Lung (tissue), 12 donors: Measurements from ENCODE around the gene ALDH1A1. TPM values are rescaled to one million over a fixed set of nuclear protein-coding genes. Genes with fewer than 3 reads are reported as not detected.

Source experiments
- ATAC-seq: fragments of 200-7000 bp; cut with Tn5 transposase; one replicate; pipeline ENCODE4 v1.9.1; 2020; ENCODE audit warnings: moderate number of reproducible peaks; ENCODE audit not compliant: insufficient read depth, low FRiP score
- DNase-seq, 3 donors: peaks; one replicate each; pipeline ENCODE4 v3.0.0-alpha.2; 2013 to 2017
- H3K27ac ChIP-seq, 2 donors: one replicate each; pipeline ENCODE4 v1.5.1; 2013; ENCODE audit warnings: mild to moderate bottlenecking in 2 of 2, moderate library complexity in 2 of 2, control low read depth in 1 of 2, inconsistent platforms in 1 of 2, low read depth in 1 of 2, low read length in 1 of 2
- H3K27me3 ChIP-seq, 3 donors: one replicate each; pipeline ENCODE4 v1.5.1; 2013; ENCODE audit warnings: low read length in 2 of 3; ENCODE audit not compliant: control insufficient read depth in 3 of 3, insufficient read depth in 3 of 3
- H3K36me3 ChIP-seq, 4 donors: one replicate each; pipeline ENCODE4 v1.5.1; 2013; ENCODE audit warnings: low read length in 4 of 4, mild to moderate bottlenecking in 1 of 4, moderate library complexity in 1 of 4; ENCODE audit not compliant: control insufficient read depth in 4 of 4, insufficient read depth in 4 of 4
- H3K4me1 ChIP-seq, 5 donors: one replicate each; pipeline ENCODE4 v1.5.1; 2013; ENCODE audit warnings: low read length in 5 of 5, mild to moderate bottlenecking in 2 of 5, moderate library complexity in 1 of 5; ENCODE audit not compliant: control insufficient read depth in 5 of 5, insufficient read depth in 5 of 5
- H3K4me3 ChIP-seq: one replicate; pipeline ENCODE4 v1.5.1; 2013; ENCODE audit warnings: mild to moderate bottlenecking, control low read depth, moderate library complexity
- H3K9ac ChIP-seq, 2 donors: one replicate each; pipeline ENCODE4 v1.5.1; 2013; ENCODE audit warnings: low read length in 2 of 2, control low read depth in 1 of 2; ENCODE audit not compliant: insufficient read depth in 1 of 2
- H3K9me3 ChIP-seq, 4 donors: one replicate each; pipeline ENCODE4 v1.5.1; 2013; ENCODE audit warnings: low read length in 3 of 4, mild to moderate bottlenecking in 1 of 4, moderate library complexity in 1 of 4; ENCODE audit not compliant: control insufficient read depth in 4 of 4, insufficient read depth in 3 of 4
- WGBS, 2 donors: extraction: QIAGEN DNeasy Blood & Tissue Kit; methylation state at CpG; one replicate each; pipeline ENCODE4 v1.1.7; 2013; 5-methylcytosine and 5-hydroxymethylcytosine counted together
- polyA plus RNA-seq, 2 donors: library from polyadenylated mRNA; stranded (reverse); fragments of 200-250 nt; gene quantifications; one replicate each; pipeline ENCODE4 v1.2.1, GENCODE V29; 2013
- total RNA-seq, 2 donors: library from RNA; depleted of rRNA in 1 of 2; stranded (reverse); fragments of >200 nt in 1 of 2; gene quantifications; one replicate each; pipeline ENCODE4 v1.2.1, GENCODE V29; 2014 to 2021
- TF ChIP-seq, protein P1 (sequence below): IDR thresholded peaks from 2 replicates; pipeline ENCODE4 v1.5.1; 2012; ENCODE audit warnings: mild to moderate bottlenecking; ENCODE audit errors: control extremely low read depth, extremely low read depth
- donor health status: control.
- donor health status: control.
- donor health status: Bipolar disorder and iron deficiency.
- donor health status: healthy.
- donor health status: DM: yes; HTN: yes; CAD: no.

ALDH1A1 gene
- total and polyA plus RNA-seq, 4 donors, result 31.9 to 168 (median 131) TPM

DNA sequence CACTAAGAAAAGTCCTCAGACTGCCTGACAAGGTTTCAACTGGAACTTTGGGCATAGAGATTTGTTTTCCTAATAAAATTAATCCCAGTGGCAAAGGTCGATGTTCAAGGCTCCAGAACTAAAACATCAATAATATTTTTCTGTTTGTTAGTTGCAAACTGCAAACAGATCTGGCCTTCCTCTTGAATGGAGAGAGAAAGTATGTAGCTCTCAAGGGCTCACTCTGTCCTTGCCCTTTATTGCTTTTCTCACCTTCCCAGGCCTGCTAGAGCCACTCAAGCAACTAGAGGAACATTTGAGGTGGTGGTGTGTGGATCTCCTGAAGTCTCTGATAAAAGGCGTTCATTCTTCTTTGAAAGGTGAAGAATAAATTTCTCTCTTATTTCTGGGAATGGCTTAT is 16.6 kb downstream of the ALDH1A1 start:
- Histone ChIP-seq H3K27me3 (no peaks in the 10 kb centered on the region), H3K4me3 (no peak overlapping the region), H3K36me3 (no peaks in the 10 kb centered on the region), H3K4me1 (no peaks in the 10 kb centered on the region), H3K9me3 (no peaks in the 10 kb centered on the region), H3K27ac (no peak overlapping the region), H3K9ac (no peak overlapping the region)
- TF ChIP-seq, protein P1, sequence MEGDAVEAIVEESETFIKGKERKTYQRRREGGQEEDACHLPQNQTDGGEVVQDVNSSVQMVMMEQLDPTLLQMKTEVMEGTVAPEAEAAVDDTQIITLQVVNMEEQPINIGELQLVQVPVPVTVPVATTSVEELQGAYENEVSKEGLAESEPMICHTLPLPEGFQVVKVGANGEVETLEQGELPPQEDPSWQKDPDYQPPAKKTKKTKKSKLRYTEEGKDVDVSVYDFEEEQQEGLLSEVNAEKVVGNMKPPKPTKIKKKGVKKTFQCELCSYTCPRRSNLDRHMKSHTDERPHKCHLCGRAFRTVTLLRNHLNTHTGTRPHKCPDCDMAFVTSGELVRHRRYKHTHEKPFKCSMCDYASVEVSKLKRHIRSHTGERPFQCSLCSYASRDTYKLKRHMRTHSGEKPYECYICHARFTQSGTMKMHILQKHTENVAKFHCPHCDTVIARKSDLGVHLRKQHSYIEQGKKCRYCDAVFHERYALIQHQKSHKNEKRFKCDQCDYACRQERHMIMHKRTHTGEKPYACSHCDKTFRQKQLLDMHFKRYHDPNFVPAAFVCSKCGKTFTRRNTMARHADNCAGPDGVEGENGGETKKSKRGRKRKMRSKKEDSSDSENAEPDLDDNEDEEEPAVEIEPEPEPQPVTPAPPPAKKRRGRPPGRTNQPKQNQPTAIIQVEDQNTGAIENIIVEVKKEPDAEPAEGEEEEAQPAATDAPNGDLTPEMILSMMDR, result no peak
- 85 to 96% methylated on average over 2 of the region's 2 CpGs for WGBS, 2 donors
- no peak for ATAC-seq
- no peak for DNase-seq

DNA sequence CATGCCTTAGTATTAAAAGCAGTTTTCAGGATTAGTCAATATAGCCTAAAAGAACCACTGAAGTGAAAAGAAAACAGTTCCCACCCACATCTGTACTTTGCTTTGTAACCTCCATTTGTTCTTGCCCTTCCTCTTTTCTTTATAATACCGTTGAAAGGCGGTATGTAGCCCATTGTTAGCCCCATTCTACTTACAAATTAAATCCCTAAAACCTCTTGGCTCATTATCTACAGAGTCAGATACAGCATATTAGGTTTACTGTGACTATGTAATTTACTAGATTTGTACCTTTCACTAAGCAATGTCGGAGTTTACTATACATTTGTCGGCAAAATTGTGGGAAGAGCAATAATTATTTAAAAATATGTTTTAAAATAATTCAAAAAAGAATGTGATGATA is 17.3 kb downstream of the ALDH1A1 start:
- Histone ChIP-seq H3K9me3 (no peaks in the 10 kb centered on the region), H3K9ac (no peak overlapping the region), H3K4me1 (no peaks in the 10 kb centered on the region), H3K36me3 (no peaks in the 10 kb centered on the region), H3K27me3 (no peaks in the 10 kb centered on the region), H3K27ac (no peak overlapping the region), H3K4me3 (no peak overlapping the region)
- WGBS, 2 donors, result 94 to 96% methylated on average over 4 of the region's 4 CpGs
- TF ChIP-seq, protein P1, result no peak
- ATAC-seq (no peak), DNase-seq (no peak)

DNA sequence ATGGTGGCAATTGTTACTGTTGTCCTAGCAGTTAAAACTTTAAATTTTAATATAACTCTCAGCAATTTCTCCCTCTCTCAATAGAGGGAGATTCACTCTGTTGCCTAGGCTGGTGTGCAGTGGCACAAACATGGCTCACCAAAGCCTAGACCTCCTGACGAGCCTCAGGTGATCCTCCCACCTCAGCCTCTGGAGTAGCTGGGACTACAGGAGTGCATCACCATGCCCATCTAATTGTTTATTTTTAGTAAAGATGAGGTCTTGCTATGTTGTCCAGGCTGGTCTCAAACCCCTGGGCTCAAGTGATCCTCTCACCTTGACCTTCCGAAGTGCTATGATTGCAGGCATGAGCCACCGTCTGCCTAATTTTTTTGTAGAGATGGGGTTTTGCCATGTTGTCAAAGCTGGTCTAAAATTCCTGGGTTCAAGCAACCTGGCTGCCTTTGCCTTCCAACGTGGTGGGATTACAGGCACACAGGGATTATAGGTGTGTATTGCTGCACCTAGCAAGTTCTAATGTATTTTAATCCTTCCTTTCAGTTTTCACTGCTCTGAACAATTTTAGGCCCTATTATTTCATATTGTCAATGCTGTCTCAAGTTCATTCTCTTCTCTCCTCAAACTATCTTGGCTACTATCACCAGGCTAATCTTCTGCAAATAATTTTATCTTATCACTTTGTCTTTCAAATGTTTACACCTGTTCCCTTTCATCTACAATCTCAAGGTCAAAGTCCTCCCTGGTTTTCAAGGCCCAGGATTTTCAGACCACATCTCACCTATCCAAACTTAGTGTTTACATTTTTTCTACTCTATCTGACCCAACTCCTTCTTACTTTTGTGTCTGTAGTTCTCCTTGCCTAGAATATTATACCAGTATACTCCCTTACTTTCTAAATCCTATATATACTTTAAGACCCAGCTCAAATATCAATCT is 18.9 kb downstream of the ALDH1A1 start:
- no peak overlapping the region for H3K27ac ChIP-seq
- H3K36me3 ChIP-seq, result peaks cover 0 to 3% (median under 1%) of the 10 kb centered on the region in 4 donors
- TF ChIP-seq, protein P1, result no peak
- H3K4me1 ChIP-seq, result no peaks in the 10 kb centered on the region
- no peaks in the 10 kb centered on the region for H3K9me3 ChIP-seq
- H3K27me3 ChIP-seq, result no peaks in the 10 kb centered on the region
- no peak for DNase-seq
- no peak overlapping the region for H3K9ac ChIP-seq
- no peak overlapping the region for H3K4me3 ChIP-seq
- no peak for ATAC-seq
- WGBS, 2 donors, result 89% methylated on average over 4 of the region's 4 CpGs
